ENCODE results near the gene ZNF423. TPM values are rescaled to one million over a fixed set of nuclear protein-coding genes. Genes with fewer than 3 reads are reported as not detected.

ZNF423 gene
- total RNA-seq, 1 experiment from 2014 or later: 11.1 TPM

GRCh38 chr16:49844359-49844758 is 11.6 kb downstream of the ZNF423 start:
- Histone ChIP-seq H3K4me3 (ENCODE audit: low read depth, low read length, poor library complexity, severe bottlenecking) (no peak overlapping the region), H3K27ac (ENCODE audit: low read depth, low read length, poor library complexity, severe bottlenecking) (no peak overlapping the region), H3K27me3 (replicated peaks; ENCODE audit: insufficient read depth, low read depth, low read length, poor library complexity) (no peaks in the 10 kb centered on the region), H3K4me1 (ENCODE audit: insufficient read depth, low read length, poor library complexity, severe bottlenecking) (peaks cover 14% of the 10 kb centered on the region), H3K36me3 (ENCODE audit: insufficient read depth, low read length, poor library complexity, severe bottlenecking) (no peaks in the 10 kb centered on the region), H3K9me3 (ENCODE audit: low read depth, low read length, poor library complexity, severe bottlenecking) (no peaks in the 10 kb centered on the region)
- DNase-seq (ENCODE audit: low spot score): no peak
- TF ChIP-seq EZH2 (IDR thresholded peaks at IDR 0.05; ENCODE audit: borderline replicate concordance, low read depth, low read length, poor library complexity, severe bottlenecking) (no peak), CTCF (conservative IDR thresholded peaks at IDR 0.05; ENCODE audit: low read depth, low read length) (no peak)
- intact Hi-C loops (cut with micrococcal nuclease; ENCODE audit: unreplicated experiment): no loop called here
- POLR2A ChIA-PET (ENCODE audit: low non-redundant PET): no interaction called here
- BruUV-seq (replicated peaks): no TSS peak
- CTCF ChIA-PET: interaction anchor here (0.6 kb wide), 1 partner anchor 47 kb away, joined by 4 read pairs; no protein-coding TSS in a partner anchor

GRCh38 chr16:49843758-49844157 is 12.2 kb downstream of the ZNF423 start:
- POLR2A ChIA-PET (ENCODE audit: low non-redundant PET): no interaction called here

GRCh38 chr16:49842972-49843371 is 12.9 kb downstream of the ZNF423 start:
- no peaks in the 10 kb centered on the region for H3K9me3 ChIP-seq (ENCODE audit: low read depth, low read length, poor library complexity, severe bottlenecking)
- intact Hi-C loops (cut with micrococcal nuclease; ENCODE audit: unreplicated experiment): no loop called here
- H3K27ac ChIP-seq (ENCODE audit: low read depth, low read length, poor library complexity, severe bottlenecking): no peak overlapping the region
- no TSS peak for BruUV-seq (replicated peaks)
- H3K4me1 ChIP-seq (ENCODE audit: insufficient read depth, low read length, poor library complexity, severe bottlenecking): peaks cover 14% of the 10 kb centered on the region
- no peak for DNase-seq (ENCODE audit: low spot score)
- CTCF ChIA-PET: no interaction called here
- POLR2A ChIA-PET (ENCODE audit: low non-redundant PET): no interaction called here
- H3K36me3 ChIP-seq (ENCODE audit: insufficient read depth, low read length, poor library complexity, severe bottlenecking): no peaks in the 10 kb centered on the region
- TF ChIP-seq EZH2 (IDR thresholded peaks at IDR 0.05; ENCODE audit: borderline replicate concordance, low read depth, low read length, poor library complexity, severe bottlenecking) (no peak), CTCF (conservative IDR thresholded peaks at IDR 0.05; ENCODE audit: low read depth, low read length) (no peak)
- no peaks in the 10 kb centered on the region for H3K27me3 ChIP-seq (replicated peaks; ENCODE audit: insufficient read depth, low read depth, low read length, poor library complexity)
- no peak overlapping the region for H3K4me3 ChIP-seq (ENCODE audit: low read depth, low read length, poor library complexity, severe bottlenecking)

More at GRCh38 chr16:49843758-49844157, 12.2 kb downstream of the ZNF423 start:
- CTCF ChIA-PET: no interaction called here
- no peaks in the 10 kb centered on the region for H3K36me3 ChIP-seq (ENCODE audit: insufficient read depth, low read length, poor library complexity, severe bottlenecking)
- no TSS peak for BruUV-seq (replicated peaks)
- H3K4me3 ChIP-seq (ENCODE audit: low read depth, low read length, poor library complexity, severe bottlenecking): no peak overlapping the region
- H3K27ac ChIP-seq (ENCODE audit: low read depth, low read length, poor library complexity, severe bottlenecking): no peak overlapping the region
- no peaks in the 10 kb centered on the region for H3K9me3 ChIP-seq (ENCODE audit: low read depth, low read length, poor library complexity, severe bottlenecking)
- H3K27me3 ChIP-seq (replicated peaks; ENCODE audit: insufficient read depth, low read depth, low read length, poor library complexity): no peaks in the 10 kb centered on the region
- peaks cover 14% of the 10 kb centered on the region for H3K4me1 ChIP-seq (ENCODE audit: insufficient read depth, low read length, poor library complexity, severe bottlenecking)
- TF ChIP-seq EZH2 (IDR thresholded peaks at IDR 0.05; ENCODE audit: borderline replicate concordance, low read depth, low read length, poor library complexity, severe bottlenecking): no peak
- no peak for TF ChIP-seq CTCF (conservative IDR thresholded peaks at IDR 0.05; ENCODE audit: low read depth, low read length)
- no peak for DNase-seq (ENCODE audit: low spot score)
- intact Hi-C loops (cut with micrococcal nuclease; ENCODE audit: unreplicated experiment): no loop called here
